Germinal center (tissue), 1 donor: ENCODE data around the gene PRKCH.

Experiments used
- DNase-seq: peaks from one replicate; pipeline ENCODE4 v3.0.0; 2012; ENCODE audit warnings: mixed read lengths, low spot score

The PRKCH gene

DNA sequence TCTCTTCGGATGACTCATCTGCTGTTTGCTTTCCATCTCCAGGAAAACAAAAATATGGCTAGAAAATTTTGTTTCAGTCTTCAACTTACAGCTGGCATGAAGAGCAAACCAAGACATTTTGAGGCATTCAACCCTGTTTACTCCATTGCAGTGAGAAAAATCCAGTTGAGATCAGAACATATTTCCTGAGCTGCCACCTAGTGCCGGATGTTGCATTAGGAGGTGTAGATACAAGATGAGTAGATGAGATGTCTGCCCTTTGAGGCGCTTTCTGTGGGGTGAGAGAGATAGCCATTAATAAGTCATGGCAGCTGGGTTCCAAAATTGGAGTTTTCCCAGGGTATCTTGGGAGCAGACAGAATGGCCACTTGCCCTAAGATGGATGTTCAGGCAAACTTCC, 171.1 kb downstream of the PRKCH start:
- DNase-seq, result no peak

DNA sequence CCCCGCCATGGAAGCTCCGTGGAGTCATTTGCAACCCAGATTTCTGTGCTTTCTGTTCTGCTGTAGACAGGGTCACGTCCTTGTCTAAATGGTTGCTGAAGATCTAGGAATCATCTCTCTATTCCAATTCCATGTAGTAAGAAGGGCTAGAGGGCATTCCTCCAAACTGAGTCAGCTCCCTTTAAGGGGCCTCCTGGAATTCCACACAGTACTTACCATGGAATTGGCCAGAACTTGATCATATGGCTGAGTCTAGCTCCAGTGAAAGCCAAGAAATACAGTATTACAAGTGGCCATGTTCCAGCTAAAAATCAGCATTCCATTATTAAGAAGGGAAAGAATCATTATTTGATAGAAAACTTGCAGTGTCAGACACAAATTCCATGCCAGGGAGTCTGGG, 171.9 kb downstream of the PRKCH start:
- no peak for DNase-seq

DNA sequence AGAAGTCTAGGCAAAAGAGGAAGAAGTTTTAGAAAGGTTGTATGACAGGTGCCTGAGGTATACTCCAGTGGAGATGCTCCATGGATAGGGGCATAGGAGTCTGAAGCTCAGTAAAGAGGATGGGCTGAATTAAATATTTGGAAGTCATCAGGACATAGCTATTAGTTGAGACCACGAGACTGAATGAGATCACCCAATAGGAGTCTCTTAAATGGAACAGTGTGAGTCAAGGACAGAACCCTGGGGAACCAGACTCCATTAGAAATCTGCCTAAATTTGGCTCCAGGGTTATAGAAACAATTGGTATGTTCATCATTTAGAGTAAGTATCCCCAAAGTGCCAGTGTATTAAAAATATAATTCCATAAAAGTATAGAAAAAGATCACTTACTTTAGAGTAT, 172.6 kb downstream of the PRKCH start:
- no peak for DNase-seq

DNA sequence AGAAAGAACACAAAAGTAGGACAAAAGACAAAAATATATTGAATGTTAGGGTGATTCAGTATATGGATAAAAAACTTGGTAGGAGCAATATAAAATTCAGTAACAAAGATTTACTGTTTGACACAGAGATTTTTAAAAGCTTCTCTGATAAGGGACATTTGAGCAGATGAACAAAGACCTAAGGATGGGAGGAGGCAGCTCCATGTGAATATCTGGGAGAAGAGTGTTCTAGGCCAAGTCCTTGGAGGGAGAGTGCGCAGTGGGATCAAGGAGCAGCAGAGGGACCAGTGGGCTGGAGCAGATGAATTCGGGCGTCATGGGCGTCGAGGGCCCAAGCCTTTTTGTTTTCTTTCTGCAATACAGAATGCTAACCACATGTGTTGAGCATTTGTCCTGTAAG, 174.4 kb downstream of the PRKCH start:
- DNase-seq, result no peak

DNA sequence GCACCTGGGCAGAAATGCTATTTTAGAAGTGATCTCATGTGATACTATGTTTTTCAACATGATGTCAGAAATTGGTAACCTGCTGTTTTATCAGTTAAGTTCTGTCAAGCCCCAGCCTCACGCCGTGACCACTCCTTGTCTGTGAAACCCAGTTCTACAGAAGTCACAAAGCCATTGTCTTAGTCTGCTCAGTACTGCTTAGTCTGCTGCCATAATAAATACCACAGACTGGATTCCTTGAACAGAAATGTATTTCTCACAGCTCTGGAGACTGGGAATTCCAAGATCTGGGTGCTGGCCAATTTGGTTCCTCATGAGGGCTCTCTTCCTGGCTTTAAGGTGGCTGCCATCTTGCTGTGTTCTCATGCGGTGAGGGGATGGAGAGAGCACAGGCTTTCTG, 176.9 kb downstream of the PRKCH start:
- no peak for DNase-seq

DNA sequence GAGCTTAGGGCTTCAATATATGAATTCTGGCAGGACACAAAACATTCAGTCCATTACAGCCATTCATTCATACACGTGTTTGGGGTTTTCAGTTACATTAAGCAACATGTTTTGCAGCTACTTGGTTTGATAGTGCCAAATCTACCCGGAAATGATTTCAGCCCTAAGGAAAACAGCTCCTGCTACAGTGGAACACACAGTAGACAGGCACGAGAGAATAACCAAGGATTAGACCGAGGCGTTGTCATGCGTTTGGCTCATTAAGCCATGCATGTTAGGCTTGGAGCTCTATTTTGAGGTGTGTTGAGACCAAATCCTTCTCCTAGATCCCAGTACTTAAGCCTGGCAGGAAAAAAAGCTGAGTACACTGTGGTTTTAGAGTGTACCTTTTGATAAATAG, 177.4 kb downstream of the PRKCH start:
- DNase-seq, result no peak

DNA sequence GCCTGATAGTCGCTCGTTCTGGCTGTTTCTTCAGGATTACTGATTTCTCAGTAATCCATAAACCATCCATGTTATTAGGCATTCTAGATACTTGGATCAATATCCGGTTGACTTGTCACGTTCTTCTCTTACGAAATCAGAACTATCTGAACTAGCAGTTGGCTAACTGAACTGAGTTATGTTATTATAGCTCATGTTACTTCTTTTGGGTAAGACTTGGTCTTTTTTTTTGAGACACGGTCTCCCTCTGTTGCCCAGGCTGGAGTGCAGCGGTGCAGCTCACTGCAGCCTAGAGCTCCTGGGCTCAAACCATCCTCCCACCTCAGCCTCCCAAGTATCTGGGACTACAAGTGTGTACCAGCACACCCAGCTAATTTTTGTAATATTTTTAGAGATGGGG, 178.6 kb downstream of the PRKCH start:
- DNase-seq, result no peak

DNA sequence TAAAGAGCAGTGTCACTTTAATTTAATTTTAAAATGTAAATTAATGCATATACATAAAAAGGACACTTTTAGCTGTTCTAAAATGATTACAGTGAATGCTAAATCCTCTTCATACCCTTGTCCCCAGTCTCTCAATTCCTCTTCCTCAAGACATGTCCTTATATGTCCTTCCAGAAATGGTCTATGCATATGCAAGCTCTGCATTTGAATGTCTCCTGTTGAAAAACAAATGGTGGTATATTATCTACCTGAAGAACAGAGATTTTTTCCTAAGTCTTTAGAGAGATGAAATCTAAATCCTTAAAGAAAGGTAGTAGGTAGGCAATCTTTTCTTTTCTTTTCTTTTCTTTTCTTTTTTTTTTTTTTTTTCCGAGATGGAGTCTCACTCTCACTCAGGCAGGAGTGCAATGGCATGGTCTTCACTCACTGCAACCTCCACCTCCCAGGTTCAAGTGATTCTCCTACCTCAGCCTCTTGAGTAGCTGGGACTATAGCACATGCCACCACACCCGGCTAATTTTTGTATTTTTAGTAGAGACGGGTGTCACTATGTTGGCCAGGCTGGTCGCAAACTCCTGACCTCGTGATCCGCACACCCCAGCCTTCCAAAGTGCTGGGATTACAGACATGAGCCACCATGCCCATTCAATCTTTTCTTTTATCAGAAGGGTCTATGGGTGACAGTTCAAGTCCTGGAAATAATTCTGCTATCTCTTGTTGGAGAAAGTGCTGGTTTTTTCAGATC, 180.5 kb downstream of the PRKCH start:
- DNase-seq, result no peak

DNA sequence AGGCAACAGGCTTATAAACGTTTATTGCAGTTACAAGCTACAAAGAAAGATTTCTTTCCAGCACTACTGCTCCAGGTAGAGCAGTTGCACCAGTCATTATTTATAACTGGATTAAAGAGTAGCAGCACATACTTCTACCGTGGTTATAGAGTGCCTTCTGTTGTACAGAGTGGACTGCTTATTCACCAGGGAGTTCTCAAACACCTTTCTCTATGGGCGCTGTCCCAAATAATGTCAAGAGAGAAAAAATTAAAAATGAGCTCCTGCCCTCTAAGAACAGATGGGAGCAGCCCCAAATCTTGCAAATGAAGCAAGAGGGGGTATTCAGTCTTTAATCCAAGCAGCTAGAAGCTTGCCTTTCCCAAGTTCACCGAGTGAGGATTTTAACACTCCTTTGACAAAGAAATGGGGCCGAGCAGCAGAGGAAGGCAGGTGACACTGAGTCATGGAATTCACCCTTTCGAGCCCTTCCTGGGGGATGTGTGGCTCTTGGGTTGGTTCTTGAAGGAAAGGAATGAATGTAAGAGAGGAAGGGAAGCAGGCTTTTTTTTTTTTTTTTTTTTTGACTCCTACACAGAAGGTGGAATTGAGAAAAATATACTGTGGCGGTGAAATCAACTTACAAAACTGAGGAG, 181.2 kb downstream of the PRKCH start:
- no peak for DNase-seq

DNA sequence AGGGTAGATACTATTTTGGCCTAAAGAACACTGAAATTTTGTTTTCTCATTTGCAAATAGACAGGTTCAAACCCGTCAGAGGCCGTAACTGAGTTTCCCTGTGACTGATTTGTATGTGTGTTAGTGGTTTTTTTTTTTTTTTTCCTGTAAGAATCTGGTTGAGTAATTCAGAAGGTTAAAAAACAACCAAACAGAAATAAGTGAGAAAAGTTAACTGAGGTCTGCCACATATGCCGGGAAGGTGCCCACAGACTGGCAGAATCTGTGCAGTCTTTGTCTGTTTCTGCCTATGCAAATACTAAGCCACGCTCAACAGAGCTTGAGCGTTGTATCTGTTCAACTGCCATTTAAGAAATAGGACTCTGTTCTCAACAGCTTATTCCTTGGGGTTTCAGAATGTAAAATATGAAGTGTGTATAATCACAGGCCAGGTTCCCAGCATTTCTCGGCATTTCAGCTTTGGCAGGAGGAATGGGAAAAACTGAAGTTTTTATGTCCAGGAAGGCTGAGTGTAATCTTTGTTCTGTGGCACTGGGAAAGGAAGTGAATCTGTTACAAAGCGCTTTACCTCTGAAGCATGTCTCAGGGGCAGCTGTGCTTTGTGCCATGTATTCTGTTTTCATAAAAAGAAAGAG, 181.9 kb downstream of the PRKCH start:
- peak; percentile 59 for DNase-seq

DNA sequence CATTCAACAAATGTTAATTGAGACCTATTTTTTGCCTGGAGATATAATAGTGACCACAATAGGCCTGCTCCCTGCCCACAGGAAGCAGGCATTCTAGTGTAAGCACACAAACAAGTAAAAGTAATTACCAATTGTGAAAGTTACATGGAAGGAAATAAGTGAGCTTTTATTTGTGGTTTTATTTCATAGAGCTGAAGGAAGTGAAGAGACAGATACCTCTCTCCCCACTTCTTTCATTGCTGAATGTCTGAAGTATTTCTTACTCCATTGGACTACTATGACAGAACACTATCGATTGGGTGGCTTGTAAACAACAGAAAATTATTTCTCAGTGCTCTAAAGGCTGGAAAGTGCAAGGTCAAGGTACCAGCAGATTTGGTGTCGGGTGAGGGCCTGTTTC, 183.5 kb downstream of the PRKCH start:
- no peak for DNase-seq

DNA sequence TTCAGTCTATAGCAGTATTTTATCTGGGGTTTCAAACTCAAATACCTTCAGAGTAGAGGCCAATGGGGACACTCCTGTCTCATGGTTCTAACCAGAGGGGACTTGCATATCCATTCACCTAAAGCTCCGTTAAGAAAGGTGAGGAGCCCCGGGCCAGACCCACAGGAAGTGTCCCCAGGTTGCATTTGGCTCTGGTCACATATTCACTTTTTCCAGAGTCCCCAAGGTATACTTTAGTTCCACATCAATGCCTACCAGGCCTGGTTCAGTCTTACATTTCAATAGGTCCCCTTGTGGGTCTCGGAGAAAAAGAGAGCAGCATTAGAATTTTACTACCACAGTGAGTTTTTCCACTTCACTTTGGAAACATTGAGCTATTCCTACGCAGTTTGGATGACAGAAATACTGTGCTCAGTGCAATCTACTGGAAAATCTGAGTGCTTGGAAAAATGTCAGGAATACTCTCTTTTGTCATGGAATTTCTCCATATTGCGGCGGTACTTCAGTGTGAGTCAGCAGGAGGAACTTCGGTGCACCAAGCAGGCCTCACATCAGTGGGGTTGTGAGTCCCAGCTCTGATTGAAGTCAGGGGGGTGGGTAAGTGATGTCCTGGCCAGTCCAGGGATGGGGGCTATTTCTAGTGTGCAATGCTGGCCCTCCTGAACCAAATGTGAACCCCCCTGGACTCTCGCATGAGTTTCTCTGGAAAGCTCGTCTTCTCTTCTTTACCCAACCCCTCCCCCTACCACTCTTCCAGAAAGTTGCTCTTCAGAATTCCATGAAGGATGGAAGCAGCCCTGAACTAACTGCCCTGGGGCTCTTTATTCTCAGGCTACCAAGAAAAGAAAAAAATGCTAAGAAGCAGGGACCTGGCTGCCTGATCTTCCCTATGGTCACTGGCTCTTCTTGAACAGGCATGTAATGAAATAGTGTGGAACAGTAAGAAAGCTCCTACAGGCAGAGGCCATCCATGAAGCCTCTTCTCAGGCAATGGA, 184.7 kb downstream of the PRKCH start:
- no peak for DNase-seq

DNA sequence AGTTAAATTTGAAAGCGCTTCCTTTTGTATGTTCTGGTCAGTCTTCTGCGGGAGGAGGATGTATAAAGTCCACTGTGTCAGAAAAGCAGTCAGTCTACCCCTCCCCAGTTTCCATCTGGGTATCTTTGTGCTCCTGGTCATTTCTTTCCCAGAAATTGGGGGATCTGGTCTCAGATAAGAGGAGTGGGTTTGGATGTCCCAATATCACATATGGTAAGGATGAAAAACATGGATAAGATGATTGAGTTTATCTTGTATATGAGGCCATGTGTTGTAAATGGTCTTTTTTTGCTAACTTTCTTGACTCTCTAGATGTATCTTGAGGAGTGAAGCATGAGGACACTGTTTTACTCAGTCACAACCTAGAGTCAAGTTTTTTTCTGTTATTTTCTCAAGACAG, 187.1 kb downstream of the PRKCH start:
- no peak for DNase-seq

DNA sequence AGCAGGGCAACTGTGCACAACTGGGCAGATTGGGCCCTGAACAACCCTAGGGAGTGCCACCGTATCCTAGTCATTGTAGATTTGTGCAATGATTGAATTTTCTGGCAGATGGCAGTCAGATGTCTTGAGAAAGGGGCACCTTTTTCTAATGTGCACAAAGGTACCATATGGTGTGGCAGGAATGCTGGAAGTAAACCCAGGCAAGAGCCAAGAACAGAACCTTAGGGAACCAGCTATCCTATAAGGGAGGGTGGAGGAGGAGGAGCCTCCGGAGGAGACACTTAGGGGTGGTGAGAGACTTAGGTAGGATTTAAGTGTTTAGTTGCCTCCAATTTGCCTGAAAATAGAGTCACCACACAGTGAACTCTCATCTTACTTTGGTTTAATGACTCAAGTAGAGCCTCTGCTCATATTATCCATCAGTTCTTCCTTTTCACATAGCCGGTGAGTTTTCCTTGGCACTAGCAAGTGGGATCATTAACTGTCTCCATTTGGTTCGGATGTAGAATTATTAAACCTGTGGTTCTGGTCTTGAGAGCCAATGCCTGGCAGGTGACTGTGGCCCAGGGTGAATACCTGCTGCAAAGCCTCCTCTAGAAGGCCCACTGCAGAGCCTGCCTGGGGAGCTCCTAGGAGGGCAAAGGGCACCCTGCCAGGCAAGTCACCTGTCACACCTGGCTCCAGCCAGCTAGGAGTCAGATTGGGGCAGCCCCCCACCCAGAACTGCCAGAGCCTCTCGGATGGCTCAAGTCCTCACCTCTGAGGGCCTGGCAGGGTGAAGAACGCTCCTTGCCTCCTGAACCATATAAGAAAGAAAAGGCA, 189.6 kb downstream of the PRKCH start:
- DNase-seq, result no peak

DNA sequence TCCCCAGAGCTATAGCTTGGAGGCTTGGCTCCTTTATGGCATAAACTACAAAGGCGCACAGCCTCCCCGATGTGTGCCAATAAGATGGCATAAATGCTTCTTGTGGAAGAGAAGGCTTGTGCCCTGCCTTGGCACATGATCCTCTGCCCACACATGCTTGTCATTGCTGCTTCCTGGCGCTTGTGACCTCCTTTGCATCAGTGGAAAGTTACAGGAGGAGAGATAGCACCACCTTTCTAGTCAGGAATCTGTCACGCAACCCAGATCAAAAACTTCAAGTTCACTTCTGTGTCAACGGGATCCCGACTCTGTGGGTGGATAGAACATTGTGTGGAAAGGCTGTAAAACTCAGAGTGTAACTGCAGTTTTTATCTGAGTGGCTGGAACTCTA, 190.2 kb downstream of the PRKCH start:
- no peak for DNase-seq

DNA sequence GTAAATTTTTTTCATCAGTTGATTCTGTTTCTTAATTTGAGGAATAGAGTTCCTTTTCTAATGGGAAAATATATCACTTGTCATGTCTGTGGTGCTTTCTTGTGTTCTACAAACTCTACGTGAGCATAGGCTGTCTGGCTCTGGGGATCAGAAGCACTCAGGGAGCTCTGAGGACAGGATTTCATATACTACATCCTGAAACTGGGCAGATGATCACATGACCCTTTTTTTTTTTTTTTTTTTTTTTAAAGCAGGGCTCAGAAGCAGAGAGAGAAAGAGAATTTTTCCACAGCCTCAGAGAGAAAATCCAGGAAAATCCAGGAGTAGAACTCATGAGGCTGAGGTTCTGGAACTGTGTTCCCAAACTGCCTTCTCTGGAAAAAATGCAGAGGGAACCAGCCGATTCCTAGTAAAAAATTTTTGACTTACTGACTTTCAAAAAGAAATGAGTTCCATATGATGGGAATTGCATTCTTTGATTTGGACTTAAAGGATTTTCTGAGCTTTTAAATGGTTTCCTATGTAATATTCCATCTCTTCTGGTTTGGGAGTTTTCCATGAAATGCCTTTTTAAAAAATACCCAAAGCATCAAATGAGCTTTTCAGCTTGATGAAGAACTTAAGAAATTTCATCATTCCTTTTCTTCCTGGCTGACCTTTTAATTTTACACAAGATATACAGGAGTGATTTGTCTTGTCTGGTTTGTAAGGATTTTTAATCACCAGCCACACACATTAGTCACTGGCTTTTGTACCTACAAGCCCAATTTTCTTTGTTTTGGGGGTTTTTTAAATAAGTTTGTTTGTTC, 190.9 kb downstream of the PRKCH start:
- no peak for DNase-seq

DNA sequence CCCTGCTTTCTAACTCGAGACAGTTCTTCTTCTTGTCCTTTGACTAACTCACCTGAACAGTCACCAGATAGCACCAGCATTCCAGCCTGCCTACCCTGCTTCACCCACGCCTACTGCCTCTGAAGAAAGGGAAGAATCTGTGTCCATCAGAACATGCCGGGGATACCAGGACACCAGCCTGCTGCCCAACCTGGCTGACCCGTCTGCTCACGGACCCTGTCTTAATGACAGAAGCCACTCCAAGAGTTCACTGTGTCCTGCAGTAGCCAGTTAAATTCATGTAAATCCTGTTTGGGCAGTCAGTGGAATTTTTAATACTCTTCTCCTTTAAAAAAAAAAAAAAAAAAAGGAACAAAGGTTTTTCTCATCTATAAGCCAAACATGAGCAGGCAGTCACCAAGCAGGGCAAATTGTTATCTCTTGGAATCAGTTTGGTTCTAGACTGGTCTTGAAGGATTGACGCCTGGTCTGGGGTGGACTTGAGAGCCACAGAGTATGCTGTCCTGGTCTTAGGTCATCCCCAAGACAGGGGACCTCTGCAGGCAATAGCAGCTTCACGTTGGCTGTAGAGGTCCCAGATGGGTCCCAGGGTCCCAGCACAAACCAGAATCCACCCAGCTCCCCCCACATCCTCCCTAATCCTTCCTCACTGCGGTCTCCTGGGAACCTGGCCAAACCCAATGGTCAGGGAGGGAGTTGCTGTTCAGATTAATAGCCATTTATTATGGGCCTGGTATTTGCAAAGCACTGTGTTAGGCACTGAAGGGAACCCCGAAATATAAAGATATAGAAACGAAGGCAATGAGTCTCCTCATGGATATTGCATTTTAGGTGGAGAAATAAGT, 192.8 kb downstream of the PRKCH start:
- DNase-seq, result no peak

DNA sequence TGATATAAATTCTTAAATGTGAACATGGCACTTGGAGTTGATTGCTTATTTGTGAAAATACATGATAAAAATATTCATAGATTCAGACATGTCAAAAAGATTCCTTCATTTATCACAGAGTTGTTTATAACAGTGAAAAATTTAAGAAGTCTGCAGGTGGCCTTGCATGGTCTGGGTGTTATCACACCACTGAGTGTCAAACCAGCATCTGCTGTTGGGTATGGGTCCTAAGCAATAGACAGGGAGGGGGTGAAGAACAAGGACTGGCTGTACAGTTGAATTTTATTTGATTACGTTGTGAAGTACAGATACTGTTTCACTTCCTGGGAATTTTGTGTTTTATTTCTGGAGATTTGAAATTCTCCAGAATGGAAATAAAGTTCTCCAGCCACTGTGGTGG, 193.5 kb downstream of the PRKCH start:
- DNase-seq, result no peak

DNA sequence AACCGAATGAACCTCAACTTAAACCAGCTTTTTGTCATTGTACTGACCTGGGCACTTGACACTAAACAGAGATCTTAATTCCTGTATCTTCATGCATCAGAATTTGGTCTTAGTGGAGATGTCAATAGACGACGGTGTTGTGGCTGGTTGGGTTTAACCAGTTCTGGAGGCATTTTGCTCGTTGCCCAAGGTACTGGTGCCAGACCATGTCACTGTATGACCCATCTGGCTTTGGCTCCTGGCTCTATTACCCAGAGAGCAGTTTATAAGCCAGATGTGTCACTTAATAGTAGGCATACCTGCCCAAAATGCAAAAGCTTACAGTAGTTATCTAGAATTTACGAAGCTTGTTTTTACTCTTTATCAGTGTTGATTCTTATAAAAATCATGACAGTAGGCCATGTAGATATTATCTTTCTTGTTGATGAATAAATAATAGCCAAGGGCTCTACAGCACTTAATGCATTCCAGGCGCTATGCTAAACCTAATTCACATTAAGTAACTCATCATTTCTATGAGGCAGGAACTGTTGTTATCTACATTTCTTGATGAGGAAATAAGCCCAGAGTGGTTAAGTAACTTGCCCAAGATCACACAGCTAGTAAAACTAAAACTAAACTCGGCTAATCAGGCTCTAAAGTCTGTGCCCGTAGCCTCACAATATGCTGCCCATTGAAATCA, 194.2 kb downstream of the PRKCH start:
- no peak for DNase-seq
